DND-41 (cell line): ENCODE results near the gene MS4A1.
A peak's percentile ranks its signal among the peaks of the same experiment; 100 is the strongest.
"Not testable (repeated sequence)": the region's sequence is repeated elsewhere in the genome, so short reads cannot be mapped to it uniquely, and the experiment has no call there.

Source experiments
- ATAC-seq: fragments of 200-7000 bp; cut with Tn5 transposase; 3 replicates; pipeline ENCODE4 v1.9.1; 2021; ENCODE audit warnings: low read depth; ENCODE audit not compliant: insufficient read depth
- DNase-seq: peaks from one replicate; pipeline ENCODE4 v3.0.0-alpha.2; 2020
- H2AFZ ChIP-seq: 2 replicates; pipeline ENCODE4 v1.6.0; 2012; ENCODE audit warnings: low read depth, low read length
- H3K27ac ChIP-seq: 2 replicates; pipeline ENCODE4 v1.5.1; 2012; ENCODE audit warnings: low read length, inconsistent platforms
- H3K27me3 ChIP-seq: fragments of 200-600 bp; sonication (generic); 2 replicates; pipeline ENCODE4 v1.6.0; 2012; ENCODE audit warnings: low read length, mild to moderate bottlenecking, inconsistent platforms; ENCODE audit not compliant: insufficient read depth, poor library complexity
- H3K36me3 ChIP-seq: 2 replicates; pipeline ENCODE4 v1.5.1; 2012; ENCODE audit warnings: low read length, inconsistent platforms; ENCODE audit not compliant: insufficient read depth
- H3K4me1 ChIP-seq: 2 replicates; pipeline ENCODE4 v1.5.1; 2012; ENCODE audit warnings: mild to moderate bottlenecking, low read length; ENCODE audit not compliant: insufficient read depth
- H3K4me2 ChIP-seq: 2 replicates; pipeline ENCODE4 v1.6.0; 2012; ENCODE audit warnings: mild to moderate bottlenecking, moderate library complexity, low read length, inconsistent platforms; ENCODE audit not compliant: insufficient read depth
- H3K4me3 ChIP-seq, 2 experiments: fragments of 200-600 bp in 1 of 2; shearing (Covaris generic) in 1 of 2; 2 replicates each; pipeline ENCODE4 v1.5.1; 2012 to 2016; ENCODE audit warnings: inconsistent platforms in 2 of 2, low read length in 2 of 2, mild to moderate bottlenecking in 2 of 2, low read depth in 1 of 2, moderate library complexity in 1 of 2
- H3K79me2 ChIP-seq: 2 replicates; pipeline ENCODE4 v1.6.0; 2012; ENCODE audit warnings: low read length, inconsistent platforms; ENCODE audit not compliant: insufficient read depth
- H3K9ac ChIP-seq: 2 replicates; pipeline ENCODE4 v1.6.0; 2012; ENCODE audit warnings: low read depth, mild to moderate bottlenecking, inconsistent platforms, low read length, moderate library complexity
- H3K9me3 ChIP-seq: 2 replicates; pipeline ENCODE4 v1.5.1; 2012; ENCODE audit warnings: low read length, moderate library complexity, mild to moderate bottlenecking, inconsistent platforms; ENCODE audit not compliant: insufficient read depth, severe bottlenecking
- H4K20me1 ChIP-seq: 2 replicates; pipeline ENCODE4 v1.6.0; 2012; ENCODE audit warnings: low read length; ENCODE audit not compliant: insufficient read depth
- CTCF ChIP-seq: IDR thresholded peaks from 2 replicates; pipeline ENCODE4 v1.5.1; 2012; ENCODE audit warnings: borderline replicate concordance, low read length, moderate library complexity, mild to moderate bottlenecking; ENCODE audit not compliant: poor library complexity, severe bottlenecking; ENCODE audit errors: extremely low read depth
- EZH2 ChIP-seq: IDR thresholded peaks from 3 replicates; pipeline ENCODE4 v1.6.1; 2012; ENCODE audit warnings: borderline replicate concordance, low read depth, mild to moderate bottlenecking, moderate library complexity, low read length, inconsistent platforms; ENCODE audit not compliant: severe bottlenecking

The MS4A1 gene

GRCh38 chr11:60502221-60502775 is 46.7 kb downstream of the MS4A1 start:
- no peak overlapping the region for H3K4me3 ChIP-seq
- H3K79me2 ChIP-seq = no peaks in the 10 kb centered on the region
- DNase-seq (no peak), ATAC-seq (no peak)
- peaks cover 15% of the 10 kb centered on the region for H3K4me1 ChIP-seq
- no peaks in the 10 kb centered on the region for H4K20me1 ChIP-seq
- H3K9me3 ChIP-seq = no peaks in the 10 kb centered on the region
- no peak overlapping the region for H3K27ac ChIP-seq
- no peak overlapping the region for H3K4me2 ChIP-seq
- H2AFZ ChIP-seq = no peak overlapping the region
- no peak overlapping the region for H3K9ac ChIP-seq
- TF ChIP-seq CTCF (no peak), EZH2 (no peak)
- no peaks in the 10 kb centered on the region for H3K27me3 ChIP-seq
- no peaks in the 10 kb centered on the region for H3K36me3 ChIP-seq

GRCh38 chr11:60504219-60504905 is 48.7 kb downstream of the MS4A1 start:
- peak; percentile 5 for TF ChIP-seq CTCF
- no peak for TF ChIP-seq EZH2
- ATAC-seq (peak; percentile 72), DNase-seq (no peak)
- no peaks in the 10 kb centered on the region for H3K79me2 ChIP-seq
- no peaks in the 10 kb centered on the region for H3K36me3 ChIP-seq
- H3K4me1 ChIP-seq = peaks cover 15% of the 10 kb centered on the region
- no peak overlapping the region for H3K4me3 ChIP-seq
- H3K4me2 ChIP-seq = peak overlapping the region; percentile 8
- no peak overlapping the region for H3K9ac ChIP-seq
- no peak overlapping the region for H2AFZ ChIP-seq
- H4K20me1 ChIP-seq = no peaks in the 10 kb centered on the region
- H3K27ac ChIP-seq = no peak overlapping the region
- H3K27me3 ChIP-seq = no peaks in the 10 kb centered on the region
- H3K9me3 ChIP-seq = no peaks in the 10 kb centered on the region

GRCh38 chr11:60509609-60510008 is 54.0 kb downstream of the MS4A1 start:
- H3K4me3 ChIP-seq, ATAC-seq, H3K9me3 ChIP-seq, DNase-seq, H2AFZ ChIP-seq, H3K27ac ChIP-seq, H3K4me2 ChIP-seq, H3K79me2 ChIP-seq, H3K27me3 ChIP-seq, H3K4me1 ChIP-seq, H4K20me1 ChIP-seq, H3K9ac ChIP-seq, H3K36me3 ChIP-seq: not testable (repeated sequence)

GRCh38 chr11:60510209-60510608 is 54.6 kb downstream of the MS4A1 start:
- H3K9ac ChIP-seq, H3K36me3 ChIP-seq, H2AFZ ChIP-seq, H3K4me2 ChIP-seq, ATAC-seq, H4K20me1 ChIP-seq, H3K9me3 ChIP-seq, H3K4me1 ChIP-seq, DNase-seq, H3K79me2 ChIP-seq, H3K4me3 ChIP-seq, H3K27ac ChIP-seq, H3K27me3 ChIP-seq: not testable (repeated sequence)
